HG03039 (cell line): ENCODE data around the gene HDAC9.

Experiments
- ATAC-seq: cut with Tn5 transposase; IDR thresholded peaks from one replicate; pipeline ENCODE4 v1.9.1; 2021; ENCODE audit warnings: mild to moderate bottlenecking, moderate library complexity; ENCODE audit not compliant: unreplicated experiment

Gene HDAC9

GRCh38 chr7:18653381-18654155 is 158.0 kb downstream of the HDAC9 start:
- ATAC-seq, result no peak

- no peak for ATAC-seq
Measured at GRCh38 chr7:18654709-18655108, 159.2 kb downstream of the HDAC9 start.

GRCh38 chr7:18655506-18655905 is 160.0 kb downstream of the HDAC9 start:
- no peak for ATAC-seq

- ATAC-seq, result no peak
Measured at GRCh38 chr7:18655912-18656311, 160.4 kb downstream of the HDAC9 start.

GRCh38 chr7:18656362-18656761 is 160.8 kb downstream of the HDAC9 start:
- ATAC-seq, result no peak

GRCh38 chr7:18659746-18660145 is 164.2 kb downstream of the HDAC9 start:
- no peak for ATAC-seq

GRCh38 chr7:18663321-18663720 is 167.8 kb downstream of the HDAC9 start:
- ATAC-seq, result no peak

GRCh38 chr7:18666107-18666728 is 170.7 kb downstream of the HDAC9 start:
- peak; percentile 99 for ATAC-seq

- no peak for ATAC-seq
Measured at GRCh38 chr7:18667466-18667865, 171.9 kb downstream of the HDAC9 start.

GRCh38 chr7:18671176-18671575 is 175.6 kb downstream of the HDAC9 start:
- ATAC-seq, result no peak

- no peak for ATAC-seq
Measured at GRCh38 chr7:18675579-18675978, 180.0 kb downstream of the HDAC9 start.

- ATAC-seq, result no peak
Measured at GRCh38 chr7:18679261-18679660, 183.7 kb downstream of the HDAC9 start.

- ATAC-seq, result no peak
Measured at GRCh38 chr7:18680576-18680975, 185.0 kb downstream of the HDAC9 start.

GRCh38 chr7:18684916-18685315 is 189.4 kb downstream of the HDAC9 start:
- no peak for ATAC-seq

- ATAC-seq, result no peak
Measured at GRCh38 chr7:18685971-18686370, 190.4 kb downstream of the HDAC9 start.

GRCh38 chr7:18689551-18689950 is 194.0 kb downstream of the HDAC9 start:
- no peak for ATAC-seq

GRCh38 chr7:18693406-18693805 is 197.9 kb downstream of the HDAC9 start:
- ATAC-seq, result no peak

GRCh38 chr7:18693816-18694215 is 198.3 kb downstream of the HDAC9 start:
- no peak for ATAC-seq

GRCh38 chr7:18694484-18694883 is 198.9 kb downstream of the HDAC9 start:
- no peak for ATAC-seq

- no peak for ATAC-seq
Measured at GRCh38 chr7:18694911-18695310, 199.4 kb downstream of the HDAC9 start.

- no peak for ATAC-seq
Measured at GRCh38 chr7:18698258-18698734, 202.7 kb downstream of the HDAC9 start.

- ATAC-seq, result no peak
Measured at GRCh38 chr7:18700147-18700546, 204.6 kb downstream of the HDAC9 start.
